GM12864 (cell line): ENCODE data around the gene CHI3L1.

Source experiments
- DNase-seq: peaks from one replicate; pipeline ENCODE4 v3.0.0-alpha.2; 2011; ENCODE audit warnings: low read depth
- H3K4me3 ChIP-seq: 2 replicates; pipeline ENCODE4 v1.5.1; 2011; ENCODE audit warnings: mild to moderate bottlenecking, low read depth, low read length, control low read depth
- TF ChIP-seq, protein P1 (sequence below): IDR thresholded peaks from 2 replicates; pipeline ENCODE4 v1.5.1; 2011; ENCODE audit warnings: low read depth, mild to moderate bottlenecking, moderate library complexity, low read length, control low read depth, inconsistent platforms; ENCODE audit errors: missing control alignments

CHI3L1 gene

GRCh38 chr1:203223012-203223775 lies 36.7 kb upstream of the CHI3L1 start:
- TF ChIP-seq, protein P1, sequence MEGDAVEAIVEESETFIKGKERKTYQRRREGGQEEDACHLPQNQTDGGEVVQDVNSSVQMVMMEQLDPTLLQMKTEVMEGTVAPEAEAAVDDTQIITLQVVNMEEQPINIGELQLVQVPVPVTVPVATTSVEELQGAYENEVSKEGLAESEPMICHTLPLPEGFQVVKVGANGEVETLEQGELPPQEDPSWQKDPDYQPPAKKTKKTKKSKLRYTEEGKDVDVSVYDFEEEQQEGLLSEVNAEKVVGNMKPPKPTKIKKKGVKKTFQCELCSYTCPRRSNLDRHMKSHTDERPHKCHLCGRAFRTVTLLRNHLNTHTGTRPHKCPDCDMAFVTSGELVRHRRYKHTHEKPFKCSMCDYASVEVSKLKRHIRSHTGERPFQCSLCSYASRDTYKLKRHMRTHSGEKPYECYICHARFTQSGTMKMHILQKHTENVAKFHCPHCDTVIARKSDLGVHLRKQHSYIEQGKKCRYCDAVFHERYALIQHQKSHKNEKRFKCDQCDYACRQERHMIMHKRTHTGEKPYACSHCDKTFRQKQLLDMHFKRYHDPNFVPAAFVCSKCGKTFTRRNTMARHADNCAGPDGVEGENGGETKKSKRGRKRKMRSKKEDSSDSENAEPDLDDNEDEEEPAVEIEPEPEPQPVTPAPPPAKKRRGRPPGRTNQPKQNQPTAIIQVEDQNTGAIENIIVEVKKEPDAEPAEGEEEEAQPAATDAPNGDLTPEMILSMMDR = no peak
- H3K4me3 ChIP-seq = no peak overlapping the region
- DNase-seq = no peak

- H3K4me3 ChIP-seq = no peak overlapping the region
- DNase-seq = no peak
- TF ChIP-seq, protein P1 = no peak
Measured at GRCh38 chr1:203219934-203220333, 33.4 kb upstream of the CHI3L1 start.

DNA sequence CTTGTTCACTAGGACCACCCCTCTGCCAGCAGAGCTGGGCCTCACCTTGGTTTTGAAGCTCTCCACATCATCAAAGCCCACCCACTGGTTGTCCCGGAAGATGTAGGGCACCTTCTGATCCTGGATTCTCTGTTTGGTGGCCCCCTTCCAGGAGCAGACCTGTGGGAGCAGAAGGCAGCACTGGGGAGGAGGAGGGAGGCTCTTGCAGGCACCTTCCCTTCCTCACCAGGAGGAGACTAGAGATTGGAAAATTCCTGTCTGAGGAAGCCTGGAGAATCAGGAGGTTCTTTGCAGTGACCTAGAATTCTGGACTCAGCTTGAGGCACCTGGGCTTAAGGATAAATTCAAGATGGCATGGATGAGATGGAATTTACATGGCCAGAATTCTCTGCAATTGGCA lies 32.7 kb upstream of the CHI3L1 start:
- DNase-seq = no peak
- TF ChIP-seq, protein P1 = no peak
- no peak overlapping the region for H3K4me3 ChIP-seq

GRCh38 chr1:203217668-203218067 lies 31.2 kb upstream of the CHI3L1 start:
- DNase-seq = no peak
- H3K4me3 ChIP-seq = no peak overlapping the region
- TF ChIP-seq, protein P1 = no peak

GRCh38 chr1:203217139-203217655 lies 30.7 kb upstream of the CHI3L1 start:
- no peak overlapping the region for H3K4me3 ChIP-seq
- DNase-seq = no peak
- TF ChIP-seq, protein P1 = peak; percentile 20

DNA sequence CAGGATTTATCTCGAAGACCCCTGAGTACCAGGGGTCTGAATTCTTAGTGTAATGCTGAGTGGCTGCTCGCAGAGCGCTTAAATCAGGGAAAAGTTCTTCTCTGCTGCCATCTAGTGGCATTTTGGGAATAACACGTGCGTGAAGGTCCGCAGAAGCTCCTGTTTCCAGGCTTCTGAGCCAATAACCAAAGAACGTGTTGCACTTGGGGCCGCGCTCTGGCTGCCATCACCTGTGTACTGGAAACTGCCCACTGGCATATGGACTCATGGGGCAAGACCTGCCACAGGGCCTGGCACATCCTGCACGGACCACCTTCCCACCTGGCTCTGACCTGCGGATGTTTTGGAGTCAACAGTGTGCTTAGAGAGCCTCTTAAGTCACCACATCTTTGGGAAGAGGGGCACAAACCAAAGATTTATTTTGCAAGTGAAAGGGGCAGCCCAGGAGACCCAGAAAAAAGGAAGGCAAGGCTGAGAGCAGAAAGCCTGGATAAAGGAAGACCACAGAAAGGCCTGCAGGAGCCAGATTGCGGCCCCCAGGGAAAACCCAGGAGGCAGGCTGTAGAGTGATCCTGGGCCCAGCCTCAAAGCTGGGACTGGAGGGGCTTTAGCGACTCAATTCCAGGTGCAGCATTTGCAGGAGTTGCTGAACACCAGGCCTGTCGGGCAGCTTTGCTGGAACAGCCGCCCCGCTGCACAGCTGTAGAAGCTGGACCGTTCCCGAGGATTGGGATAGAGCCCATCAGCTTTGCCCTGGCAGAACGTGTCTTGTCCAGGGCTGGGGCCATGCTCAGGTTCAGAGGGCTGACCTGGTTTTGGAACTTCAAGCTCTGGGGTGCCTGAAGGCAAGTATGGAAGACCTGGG lies 30.0 kb upstream of the CHI3L1 start:
- H3K4me3 ChIP-seq = no peak overlapping the region
- TF ChIP-seq, protein P1 = peak; percentile 65
- peak; percentile 18 for DNase-seq
